HepG2 (cell line): Measurements from ENCODE around the gene GMCL2. TPM values are rescaled to one million over a fixed set of nuclear protein-coding genes. Genes with fewer than 3 reads are reported as not detected.

Source experiments
- ATAC-seq: fragments of 200-7000 bp; cut with Tn5 transposase; 3 replicates; pipeline ENCODE4 v1.9.1; 2020; ENCODE audit warnings: mild to moderate bottlenecking, moderate library complexity
- BruUV-seq: library from RNA; stranded (reverse); fragments of 400-500 nt; replicated peaks from 2 replicates; lab custom pipeline; 2021; lab: Mats Ljungman, UMichigan
- CTCF ChIA-PET: fragments of 300-600 bp; formaldehyde crosslinking; extraction: SDS; loops from one replicate; lab custom pipeline; 2021; ENCODE audit warnings: low total read pairs, inconsistent platforms, low intra/inter-chr PET ratio; lab: Yijun Ruan, JAX
- POLR2A ChIA-PET: fragments of 350-600 bp; sonication (Branson Sonifier 250); formaldehyde crosslinking; loops from one replicate; lab custom pipeline; 2020; ENCODE audit warnings: antibody characterized with exemption, inconsistent platforms; lab: Yijun Ruan, JAX
- DNase-seq: peaks from one replicate; pipeline ENCODE4 v3.0.0-alpha.2; 2015; ENCODE audit warnings: low spot score
- FAIRE-seq: peaks from 3 replicates; lab custom pipeline; 2011; peaks lifted over from hg19 to GRCh38; lab: Jason Lieb, UNC
- H2AFZ ChIP-seq: one replicate; pipeline ENCODE4 v1.6.1; 2011; ENCODE audit warnings: low read length, inconsistent platforms
- H3K27ac ChIP-seq: fragments of 300-600 bp; 3 replicates; pipeline ENCODE4 v1.8.0; 2011; ENCODE audit warnings: mixed run types, mild to moderate bottlenecking, mixed read lengths, low read length, inconsistent platforms; ENCODE audit not compliant: insufficient read depth; ENCODE audit errors: extremely low read length
- H3K27me3 ChIP-seq, 2 experiments: fragments of 200-600 bp in 1 of 2; 2 replicates in 1 of 2; 3 replicates in 1 of 2; pipeline versions ENCODE4 v1.6.0 to v1.8.0; 2011; ENCODE audit warnings: low read length in 2 of 2, mild to moderate bottlenecking in 2 of 2, moderate library complexity in 2 of 2, inconsistent platforms in 1 of 2; ENCODE audit not compliant: insufficient read depth in 2 of 2, control insufficient read depth in 1 of 2
- H3K36me3 ChIP-seq, 2 experiments: fragments of 200-600 bp in 1 of 2; replicated peaks in 1 of 2; 2 replicates in 1 of 2; 3 replicates in 1 of 2; pipeline versions ENCODE4 v1.5.1 to v1.8.0; 2011; ENCODE audit warnings: low read length in 2 of 2, inconsistent platforms in 1 of 2; ENCODE audit not compliant: insufficient read depth in 2 of 2, control insufficient read depth in 1 of 2
- H3K4me1 ChIP-seq: 2 replicates; pipeline ENCODE4 v1.5.1; 2012; ENCODE audit warnings: low read length, inconsistent platforms; ENCODE audit not compliant: insufficient read depth
- H3K4me2 ChIP-seq: 2 replicates; pipeline ENCODE4 v1.6.0; 2011; ENCODE audit warnings: low read depth, low read length, inconsistent platforms
- H3K4me3 ChIP-seq, 3 experiments: fragments of 200-600 bp in 1 of 3; sonication (generic), shearing (Covaris generic) in 1 of 3; replicated peaks in 1 of 3; 2 replicates each; pipeline ENCODE4 v1.5.1; 2011 to 2016; ENCODE audit warnings: low read length in 3 of 3, inconsistent platforms in 2 of 3, low read depth in 2 of 3, mild to moderate bottlenecking in 2 of 3, control low read depth in 1 of 3, mixed read lengths in 1 of 3; ENCODE audit not compliant: insufficient read depth in 1 of 3
- H3K79me2 ChIP-seq: one replicate; pipeline ENCODE4 v1.6.1; 2011; ENCODE audit warnings: low read length, inconsistent platforms; ENCODE audit not compliant: insufficient read depth
- H3K9ac ChIP-seq: 2 replicates; pipeline ENCODE4 v1.6.0; 2011; ENCODE audit warnings: mild to moderate bottlenecking, low read depth, low read length, inconsistent platforms; ENCODE audit not compliant: insufficient read depth
- H3K9me3 ChIP-seq: 2 replicates; pipeline ENCODE4 v1.5.1; 2012; ENCODE audit warnings: mild to moderate bottlenecking, low read length
- H4K20me1 ChIP-seq: 2 replicates; pipeline ENCODE4 v1.6.0; 2011; ENCODE audit warnings: inconsistent platforms, mild to moderate bottlenecking, low read length, moderate library complexity; ENCODE audit not compliant: insufficient read depth
- CEBPZ ChIP-seq: IDR thresholded peaks from 2 replicates; pipeline ENCODE4 v1.6.1; 2012; ENCODE audit warnings: low read length, improper control_type of control experiment
- ZNF121 ChIP-seq: sonication (generic); formaldehyde crosslinking; IDR thresholded peaks from 2 replicates; pipeline ENCODE4 v1.5.0; 2020; ENCODE audit warnings: mild to moderate bottlenecking, missing genetic modification reagents
- ZSCAN9 ChIP-seq: IDR thresholded peaks from 2 replicates; pipeline ENCODE4 v1.6.1; 2016; ENCODE audit warnings: borderline replicate concordance
- WGBS: methylation state at CpG from one replicate; pipeline ENCODE4 v1.1.6; 2017; ENCODE audit warnings: low lambda C conversion rate; 5-methylcytosine and 5-hydroxymethylcytosine counted together
- in situ Hi-C: cut with HindIII; loops from 2 replicates; pipeline ENCODE4 v1.10.0; 2017; ENCODE audit warnings: low pct_unique_long_range_greater_than_20kb; ENCODE audit not compliant: extremely low pct_ligation_motif_present
- intact Hi-C: fragments of 100-400 bp; cut with micrococcal nuclease; formaldehyde crosslinking; loops from one replicate; pipeline ENCODE4 v1.10.0; 2022; ENCODE audit not compliant: unreplicated experiment
- polyA plus RNA-seq, 8 experiments: library from polyadenylated mRNA; depleted of rRNA in 3 of 8; stranded (reverse) in 7 of 8; unstranded in 1 of 8; fragments of >200 nt; fragmentation: Illumina TruSeq in 4 of 8; extraction: Trizol in 4 of 8; gene quantifications; 2 replicates each; pipeline versions ENCODE4 v1.2.1 to v1.2.3, GENCODE V29; 2011 to 2016; ENCODE audit warnings: low read depth in 4 of 8, missing spikeins in 1 of 8, mixed read lengths in 1 of 8; ENCODE audit not compliant: insufficient read depth in 1 of 8
- total RNA-seq, 5 experiments: library from RNA; depleted of rRNA; stranded (reverse); fragments of >200 nt; fragmentation: Illumina TruSeq; extraction: Trizol; gene quantifications; 2 replicates each; pipeline ENCODE4 v1.2.3, GENCODE V29; 2016; ENCODE audit warnings: low read depth in 1 of 5

GMCL2 gene
- total and polyA plus RNA-seq, 2 of the 13 experiments (the other 11 are each of a cell fraction or from before 2014, with no cell fraction given): 0.03 TPM; not detected in 1

DNA sequence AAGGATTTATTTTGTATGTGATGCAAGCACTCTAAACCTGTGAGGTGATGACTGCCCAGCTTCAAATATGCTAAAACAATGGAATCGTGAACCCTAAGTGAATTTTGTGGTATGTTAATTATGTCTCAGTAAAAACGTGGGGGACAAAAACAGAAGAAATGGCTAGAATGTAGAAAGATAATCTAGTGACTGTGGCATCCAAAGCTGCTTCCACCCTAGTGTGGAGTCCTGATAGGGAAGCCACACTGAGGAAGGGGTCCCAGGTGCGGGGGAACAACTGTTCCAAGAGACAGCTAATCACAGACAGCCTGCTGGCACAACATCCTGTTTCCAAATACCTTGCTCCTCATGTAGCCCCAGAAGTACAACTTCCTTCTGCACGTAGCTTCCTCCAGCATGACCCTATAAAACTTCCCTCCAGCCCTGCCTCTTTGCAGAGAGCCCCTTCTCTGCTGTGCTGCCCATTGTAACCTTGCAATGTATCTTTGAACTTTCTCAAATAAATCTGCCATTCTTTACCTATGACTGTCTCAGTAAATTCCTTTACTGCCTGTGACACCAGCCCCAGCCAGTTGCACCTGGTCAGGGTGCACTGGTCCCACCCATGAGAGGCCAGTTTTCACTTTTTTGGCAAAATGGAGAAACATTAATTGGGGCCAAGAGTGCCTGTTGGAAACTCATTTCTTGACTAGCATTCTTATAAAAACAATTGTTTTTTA is 4.9 kb downstream of the GMCL2 start:
- ATAC-seq: no peak

More for the DNA sequence above, 4.9 kb downstream of the GMCL2 start:
- no peaks in the 10 kb centered on the region for H3K9me3 ChIP-seq
- no peaks in the 10 kb centered on the region for H3K27me3 ChIP-seq
- in situ Hi-C loops: no loop called here
- no peak overlapping the region for H3K4me2 ChIP-seq
- H3K79me2 ChIP-seq: no peaks in the 10 kb centered on the region
- no peak overlapping the region for H2AFZ ChIP-seq
- no peak for DNase-seq
- TF ChIP-seq ZNF121 (CRISPR knock-in tag) (no peak), CEBPZ (no peak), ZSCAN9 (CRISPR knock-in tag) (no peak)
- TF ChIP-seq, all 625 proteins: peak for 0
- Histone ChIP-seq H3K9ac (no peak overlapping the region), H3K4me1 (no peaks in the 10 kb centered on the region), H3K36me3 (no peaks in the 10 kb centered on the region), H4K20me1 (no peaks in the 10 kb centered on the region), H3K4me3 (no peak overlapping the region), H3K27ac (no peak overlapping the region)
- intact Hi-C loops: no loop called here
- ChIA-PET CTCF (no interaction called here), POLR2A (no interaction called here)
- FAIRE-seq: no peak
- no TSS peak for BruUV-seq
- WGBS: 5% methylated on average over 4 of the region's 4 CpGs
